HCT116 (cell line): Measurements from ENCODE around the gene ZSWIM3. TPM values are rescaled to one million over a fixed set of nuclear protein-coding genes. Genes with fewer than 3 reads are reported as not detected.

Source experiments
- ATAC-seq: fragments of 200-7000 bp; cut with Tn5 transposase; 2 replicates; pipeline ENCODE4 v1.9.1; 2020; ENCODE audit warnings: mild to moderate bottlenecking, moderate library complexity
- BruUV-seq: library from RNA; stranded (reverse); fragments of 400-500 nt; replicated peaks from 2 replicates; lab custom pipeline; 2021; lab: Mats Ljungman, UMichigan
- CTCF ChIA-PET: fragments of 300-600 bp; sonication (Branson Sonifier 250); formaldehyde crosslinking; loops from one replicate; lab custom pipeline; 2021; ENCODE audit warnings: antibody characterized with exemption; lab: Charles Lee
- POLR2A ChIA-PET: fragments of 300-600, 350-600 bp; sonication (Branson Sonifier 250); formaldehyde crosslinking; loops from one replicate; lab custom pipeline; 2021; ENCODE audit warnings: antibody characterized with exemption; lab: Charles Lee
- RAD21 ChIA-PET, 2 experiments: fragments of 300-600 bp; sonication (Branson Sonifier 250); formaldehyde crosslinking; loops; one replicate each; lab custom pipeline; 2023; ENCODE audit warnings: low total read pairs in 2 of 2; ENCODE audit not compliant: uncharacterized antibody in 2 of 2, unreplicated experiment in 2 of 2, low non-redundant PET in 1 of 2; lab: Charles Lee
- DNase-seq: peaks from one replicate; pipeline ENCODE4 v3.0.0-alpha.2; 2010; ENCODE audit warnings: low read depth, low spot score
- H2AFZ ChIP-seq: fragments of 200-600 bp; shearing (Covaris generic), sonication (generic); 2 replicates; pipeline ENCODE4 v1.6.1; 2017; ENCODE audit warnings: low read depth, mixed run types, mixed read lengths, antibody characterized with exemption, low read length; ENCODE audit not compliant: poor library complexity, severe bottlenecking
- H3K27ac ChIP-seq: 2 replicates; pipeline ENCODE4 v1.5.1; 2012; ENCODE audit warnings: low read depth, low read length
- H3K27me3 ChIP-seq: fragments of 200-600 bp; sonication (generic); 2 replicates; pipeline ENCODE4 v1.6.1; 2016; ENCODE audit warnings: mixed run types, low read length, mixed read lengths; ENCODE audit not compliant: insufficient read depth
- H3K36me3 ChIP-seq, 2 experiments: fragments of 200-500 bp in 1 of 2; fragments of 200-600 bp in 1 of 2; sonication (Bioruptor generic) in 1 of 2; sonication (generic) in 1 of 2; 2 replicates each; pipeline versions ENCODE4 v1.5.1 to v1.6.1; 2014 to 2016; ENCODE audit warnings: low read length in 2 of 2, inconsistent platforms in 1 of 2, mixed read lengths in 1 of 2, mixed run types in 1 of 2; ENCODE audit not compliant: insufficient read depth in 2 of 2, control insufficient read depth in 1 of 2
- H3K4me1 ChIP-seq, 2 experiments: fragments of 200-600 bp in 1 of 2; sonication (generic) in 1 of 2; 2 replicates each; pipeline versions ENCODE4 v1.5.1 to v1.6.1; 2012 to 2017; ENCODE audit warnings: low read length in 2 of 2, inconsistent platforms in 1 of 2, mild to moderate bottlenecking in 1 of 2, mixed read lengths in 1 of 2, mixed run types in 1 of 2, moderate library complexity in 1 of 2; ENCODE audit not compliant: insufficient read depth in 2 of 2, control insufficient read depth in 1 of 2
- H3K4me2 ChIP-seq: fragments of 200-600 bp; sonication (generic); 2 replicates; pipeline ENCODE4 v1.6.1; 2017; ENCODE audit warnings: mixed run types, low read length, mixed read lengths
- H3K4me3 ChIP-seq, 2 experiments: fragments of 200-600 bp in 1 of 2; sonication (generic) in 1 of 2; replicated peaks in 1 of 2; 2 replicates each; pipeline ENCODE4 v1.5.1; 2011 to 2016; ENCODE audit warnings: low read length in 2 of 2, control low read depth in 1 of 2, low read depth in 1 of 2, mild to moderate bottlenecking in 1 of 2, mixed read lengths in 1 of 2, mixed run types in 1 of 2
- H3K79me2 ChIP-seq: fragments of 200-600 bp; sonication (generic); 2 replicates; pipeline ENCODE4 v1.6.1; 2017; ENCODE audit warnings: mild to moderate bottlenecking, mixed run types, low read length, moderate library complexity, mixed read lengths; ENCODE audit not compliant: insufficient read depth
- H3K9ac ChIP-seq: fragments of 200-600 bp; sonication (generic); 2 replicates; pipeline ENCODE4 v1.6.1; 2016; ENCODE audit warnings: low read length, mixed read lengths
- H3K9me2 ChIP-seq: fragments of 200-600 bp; sonication (generic), shearing (Covaris generic); 2 replicates; pipeline ENCODE4 v1.6.1; 2017; ENCODE audit warnings: mixed run types, mild to moderate bottlenecking, moderate library complexity; ENCODE audit not compliant: insufficient read depth
- H3K9me3 ChIP-seq, 2 experiments: fragments of 200-500 bp in 1 of 2; fragments of 200-600 bp in 1 of 2; sonication (Bioruptor generic) in 1 of 2; sonication (generic) in 1 of 2; 2 replicates each; pipeline ENCODE4 v1.6.1; 2014 to 2017; ENCODE audit warnings: low read length in 2 of 2, mixed read lengths in 2 of 2, inconsistent platforms in 1 of 2, low read depth in 1 of 2, mild to moderate bottlenecking in 1 of 2, mixed run types in 1 of 2, moderate library complexity in 1 of 2; ENCODE audit not compliant: control insufficient read depth in 1 of 2, insufficient read depth in 1 of 2
- H4K20me1 ChIP-seq: fragments of 200-600 bp; sonication (generic), shearing (Covaris generic); 2 replicates; pipeline ENCODE4 v1.6.1; 2017; ENCODE audit warnings: mixed run types, mild to moderate bottlenecking, moderate library complexity; ENCODE audit not compliant: insufficient read depth
- CBX3 ChIP-seq: IDR thresholded peaks from 2 replicates; pipeline ENCODE4 v1.6.1; 2012; ENCODE audit warnings: low read depth
- EGR1 ChIP-seq: IDR thresholded peaks from 2 replicates; pipeline ENCODE4 v1.6.1; 2012; ENCODE audit warnings: low read depth
- ELF1 ChIP-seq: IDR thresholded peaks from 2 replicates; pipeline ENCODE4 v1.6.1; 2012; ENCODE audit warnings: low read depth, borderline replicate concordance
- FOSL1 ChIP-seq: IDR thresholded peaks from 2 replicates; pipeline ENCODE4 v1.6.1; 2012; ENCODE audit warnings: low read depth
- POLR2AphosphoS5 ChIP-seq: IDR thresholded peaks from 2 replicates; pipeline ENCODE4 v1.6.1; 2011; ENCODE audit warnings: mild to moderate bottlenecking, low read depth, low read length, moderate library complexity
- RAD21 ChIP-seq: IDR thresholded peaks from 2 replicates; pipeline ENCODE4 v1.6.1; 2012; ENCODE audit warnings: low read depth, mild to moderate bottlenecking
- SIN3A ChIP-seq: IDR thresholded peaks from 2 replicates; pipeline ENCODE4 v1.6.1; 2012; ENCODE audit warnings: low read depth
- SP1 ChIP-seq: IDR thresholded peaks from 2 replicates; pipeline ENCODE4 v1.6.1; 2012; ENCODE audit warnings: low read depth
- YY1 ChIP-seq: IDR thresholded peaks from 2 replicates; pipeline ENCODE4 v1.6.1; 2011; ENCODE audit warnings: low read length, low read depth, moderate library complexity, mild to moderate bottlenecking; ENCODE audit not compliant: insufficient replicate concordance; ENCODE audit errors: extremely low read depth
- ZFX ChIP-seq: fragments of 450-650 bp; IDR thresholded peaks from 2 replicates; pipeline ENCODE4 v1.6.1; 2017
- intact Hi-C: fragments of 100-400 bp; cut with micrococcal nuclease; formaldehyde crosslinking; loops from 2 replicates; pipeline ENCODE4 v1.10.0; 2022
- total RNA-seq: library from RNA; stranded (reverse); gene quantifications from one replicate; pipeline ENCODE4 v1.2.1, GENCODE V29; 2021; ENCODE audit not compliant: unreplicated experiment
- TF ChIP-seq, protein P1 (sequence below): IDR thresholded peaks from 2 replicates; pipeline ENCODE4 v1.6.1; 2012
- TF ChIP-seq, protein P2 (sequence below): IDR thresholded peaks from 2 replicates; pipeline ENCODE4 v1.6.1; 2012; ENCODE audit warnings: low read depth
- TF ChIP-seq, protein P3 (sequence below), 3 experiments: fragments of 200-600 bp in 1 of 3; sonication (generic) in 1 of 3; IDR thresholded peaks in 2 of 3; conservative IDR thresholded peaks in 1 of 3; 2 replicates each; pipeline ENCODE4 v1.5.1; 2012 to 2017; ENCODE audit warnings: low read depth in 2 of 3, low read length in 2 of 3, antibody characterized with exemption in 1 of 3, borderline replicate concordance in 1 of 3, control low read depth in 1 of 3, mild to moderate bottlenecking in 1 of 3, mixed read lengths in 1 of 3, mixed run types in 1 of 3, moderate library complexity in 1 of 3; ENCODE audit not compliant: insufficient read depth in 1 of 3
- TF ChIP-seq, protein P4 (sequence below): IDR thresholded peaks from 2 replicates; pipeline ENCODE4 v1.6.1; 2011; ENCODE audit warnings: mild to moderate bottlenecking, low read length, moderate library complexity; ENCODE audit not compliant: insufficient replicate concordance; ENCODE audit errors: extremely low read depth
- TF ChIP-seq, protein P5 (sequence below): IDR thresholded peaks from 2 replicates; pipeline ENCODE4 v1.6.1; 2012

The ZSWIM3 gene
- total RNA-seq, 1 experiment from 2014 or later: 1.8 TPM

DNA sequence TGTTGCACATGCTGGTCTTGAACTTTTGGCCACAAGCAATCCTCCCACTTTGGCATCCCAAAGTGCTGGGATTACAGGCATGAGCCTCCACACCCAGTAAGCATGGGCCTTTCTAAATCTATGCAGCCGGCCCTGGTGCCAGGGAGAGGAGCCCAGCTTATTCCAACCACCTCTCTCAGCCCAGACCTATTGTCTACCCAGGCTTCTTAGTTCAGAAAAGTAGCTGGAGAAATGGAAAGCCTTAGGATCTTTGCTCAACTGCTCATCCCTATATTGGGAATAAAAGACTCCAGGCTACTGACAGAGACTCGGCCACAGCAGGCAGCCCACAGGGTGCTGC is 69.3 kb downstream of the ZSWIM3 start:
- ChIA-PET POLR2A (interaction anchor here (1.0 kb wide), 1 partner anchor 11 kb away, joined by 3 read pairs; no protein-coding TSS in a partner anchor), RAD21 (no interaction called here), CTCF (no interaction called here)
- no peaks in the 10 kb centered on the region for H3K9me2 ChIP-seq
- no peaks in the 10 kb centered on the region for H3K36me3 ChIP-seq
- intact Hi-C loops: no loop called here
- no peak overlapping the region for H3K4me2 ChIP-seq
- no peak overlapping the region for H3K9ac ChIP-seq
- H3K27ac ChIP-seq: no peak overlapping the region
- no peak for TF ChIP-seq ZFX
- TF ChIP-seq, protein P1, sequence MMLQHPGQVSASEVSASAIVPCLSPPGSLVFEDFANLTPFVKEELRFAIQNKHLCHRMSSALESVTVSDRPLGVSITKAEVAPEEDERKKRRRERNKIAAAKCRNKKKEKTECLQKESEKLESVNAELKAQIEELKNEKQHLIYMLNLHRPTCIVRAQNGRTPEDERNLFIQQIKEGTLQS: no peak
- TF ChIP-seq, protein P2, sequence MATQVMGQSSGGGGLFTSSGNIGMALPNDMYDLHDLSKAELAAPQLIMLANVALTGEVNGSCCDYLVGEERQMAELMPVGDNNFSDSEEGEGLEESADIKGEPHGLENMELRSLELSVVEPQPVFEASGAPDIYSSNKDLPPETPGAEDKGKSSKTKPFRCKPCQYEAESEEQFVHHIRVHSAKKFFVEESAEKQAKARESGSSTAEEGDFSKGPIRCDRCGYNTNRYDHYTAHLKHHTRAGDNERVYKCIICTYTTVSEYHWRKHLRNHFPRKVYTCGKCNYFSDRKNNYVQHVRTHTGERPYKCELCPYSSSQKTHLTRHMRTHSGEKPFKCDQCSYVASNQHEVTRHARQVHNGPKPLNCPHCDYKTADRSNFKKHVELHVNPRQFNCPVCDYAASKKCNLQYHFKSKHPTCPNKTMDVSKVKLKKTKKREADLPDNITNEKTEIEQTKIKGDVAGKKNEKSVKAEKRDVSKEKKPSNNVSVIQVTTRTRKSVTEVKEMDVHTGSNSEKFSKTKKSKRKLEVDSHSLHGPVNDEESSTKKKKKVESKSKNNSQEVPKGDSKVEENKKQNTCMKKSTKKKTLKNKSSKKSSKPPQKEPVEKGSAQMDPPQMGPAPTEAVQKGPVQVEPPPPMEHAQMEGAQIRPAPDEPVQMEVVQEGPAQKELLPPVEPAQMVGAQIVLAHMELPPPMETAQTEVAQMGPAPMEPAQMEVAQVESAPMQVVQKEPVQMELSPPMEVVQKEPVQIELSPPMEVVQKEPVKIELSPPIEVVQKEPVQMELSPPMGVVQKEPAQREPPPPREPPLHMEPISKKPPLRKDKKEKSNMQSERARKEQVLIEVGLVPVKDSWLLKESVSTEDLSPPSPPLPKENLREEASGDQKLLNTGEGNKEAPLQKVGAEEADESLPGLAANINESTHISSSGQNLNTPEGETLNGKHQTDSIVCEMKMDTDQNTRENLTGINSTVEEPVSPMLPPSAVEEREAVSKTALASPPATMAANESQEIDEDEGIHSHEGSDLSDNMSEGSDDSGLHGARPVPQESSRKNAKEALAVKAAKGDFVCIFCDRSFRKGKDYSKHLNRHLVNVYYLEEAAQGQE: no peak
- no peak for TF ChIP-seq SIN3A
- TF ChIP-seq, protein P3, sequence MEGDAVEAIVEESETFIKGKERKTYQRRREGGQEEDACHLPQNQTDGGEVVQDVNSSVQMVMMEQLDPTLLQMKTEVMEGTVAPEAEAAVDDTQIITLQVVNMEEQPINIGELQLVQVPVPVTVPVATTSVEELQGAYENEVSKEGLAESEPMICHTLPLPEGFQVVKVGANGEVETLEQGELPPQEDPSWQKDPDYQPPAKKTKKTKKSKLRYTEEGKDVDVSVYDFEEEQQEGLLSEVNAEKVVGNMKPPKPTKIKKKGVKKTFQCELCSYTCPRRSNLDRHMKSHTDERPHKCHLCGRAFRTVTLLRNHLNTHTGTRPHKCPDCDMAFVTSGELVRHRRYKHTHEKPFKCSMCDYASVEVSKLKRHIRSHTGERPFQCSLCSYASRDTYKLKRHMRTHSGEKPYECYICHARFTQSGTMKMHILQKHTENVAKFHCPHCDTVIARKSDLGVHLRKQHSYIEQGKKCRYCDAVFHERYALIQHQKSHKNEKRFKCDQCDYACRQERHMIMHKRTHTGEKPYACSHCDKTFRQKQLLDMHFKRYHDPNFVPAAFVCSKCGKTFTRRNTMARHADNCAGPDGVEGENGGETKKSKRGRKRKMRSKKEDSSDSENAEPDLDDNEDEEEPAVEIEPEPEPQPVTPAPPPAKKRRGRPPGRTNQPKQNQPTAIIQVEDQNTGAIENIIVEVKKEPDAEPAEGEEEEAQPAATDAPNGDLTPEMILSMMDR (IDR thresholded peaks at IDR 0.05 in 2 of 3, conservative IDR thresholded peaks at IDR 0.05 in 1 of 3; ENCODE audit: borderline replicate concordance in 1 of 3, insufficient read depth in 1 of 3, low read depth in 2 of 3, low read length in 2 of 3): no peak
- TF ChIP-seq, protein P4, sequence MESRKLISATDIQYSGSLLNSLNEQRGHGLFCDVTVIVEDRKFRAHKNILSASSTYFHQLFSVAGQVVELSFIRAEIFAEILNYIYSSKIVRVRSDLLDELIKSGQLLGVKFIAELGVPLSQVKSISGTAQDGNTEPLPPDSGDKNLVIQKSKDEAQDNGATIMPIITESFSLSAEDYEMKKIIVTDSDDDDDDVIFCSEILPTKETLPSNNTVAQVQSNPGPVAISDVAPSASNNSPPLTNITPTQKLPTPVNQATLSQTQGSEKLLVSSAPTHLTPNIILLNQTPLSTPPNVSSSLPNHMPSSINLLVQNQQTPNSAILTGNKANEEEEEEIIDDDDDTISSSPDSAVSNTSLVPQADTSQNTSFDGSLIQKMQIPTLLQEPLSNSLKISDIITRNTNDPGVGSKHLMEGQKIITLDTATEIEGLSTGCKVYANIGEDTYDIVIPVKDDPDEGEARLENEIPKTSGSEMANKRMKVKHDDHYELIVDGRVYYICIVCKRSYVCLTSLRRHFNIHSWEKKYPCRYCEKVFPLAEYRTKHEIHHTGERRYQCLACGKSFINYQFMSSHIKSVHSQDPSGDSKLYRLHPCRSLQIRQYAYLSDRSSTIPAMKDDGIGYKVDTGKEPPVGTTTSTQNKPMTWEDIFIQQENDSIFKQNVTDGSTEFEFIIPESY: no peak
- no peak for TF ChIP-seq ELF1
- no peak for TF ChIP-seq EGR1
- no peak for TF ChIP-seq CBX3
- TF ChIP-seq, protein P5, sequence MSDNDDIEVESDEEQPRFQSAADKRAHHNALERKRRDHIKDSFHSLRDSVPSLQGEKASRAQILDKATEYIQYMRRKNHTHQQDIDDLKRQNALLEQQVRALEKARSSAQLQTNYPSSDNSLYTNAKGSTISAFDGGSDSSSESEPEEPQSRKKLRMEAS: no peak
- no peak for TF ChIP-seq RAD21
- no peak for TF ChIP-seq FOSL1
- no peak for TF ChIP-seq POLR2AphosphoS5
- TF ChIP-seq YY1: no peak
- no peak for TF ChIP-seq SP1
- no peaks in the 10 kb centered on the region for H3K4me1 ChIP-seq
- H3K9me3 ChIP-seq: no peaks in the 10 kb centered on the region
- DNase-seq (no peak), ATAC-seq (no peak)
- H3K4me3 ChIP-seq: no peak overlapping the region
- H3K79me2 ChIP-seq: no peaks in the 10 kb centered on the region
- no TSS peak for BruUV-seq
- no peaks in the 10 kb centered on the region for H4K20me1 ChIP-seq
- no peaks in the 10 kb centered on the region for H3K27me3 ChIP-seq
- H2AFZ ChIP-seq: no peak overlapping the region
